Measurements from ENCODE around the gene FAM20B.

The FAM20B gene

GRCh38 chr1:179048339-179049124, 22.8 kb downstream of the FAM20B start:
- Histone ChIP-seq H2AFZ (ENCODE audit: low read length) (no peak overlapping the region), H3K9me2 (replicated peaks; ENCODE audit: low read depth, low read length) (no peaks in the 10 kb centered on the region), H3K9ac (ENCODE audit: low read depth, low read length, poor library complexity, severe bottlenecking) (no peak overlapping the region), H3K27me3 (ENCODE audit: insufficient read depth, low read length, poor library complexity, severe bottlenecking) (no peaks in the 10 kb centered on the region), H3K4me3 (ENCODE audit: low read length, poor library complexity, severe bottlenecking) (no peak overlapping the region), H3F3A (ENCODE audit: low read depth) (no peaks in the 10 kb centered on the region), H3K36me3 (ENCODE audit: insufficient read depth, low read length) (peaks cover 21% of the 10 kb centered on the region; the same call in 1 of the 2 replicates), H3K4me2 (ENCODE audit: low read depth, low read length, poor library complexity, severe bottlenecking) (no peak overlapping the region), H4K20me1 (ENCODE audit: insufficient read depth, low read length, poor library complexity, severe bottlenecking) (no peaks in the 10 kb centered on the region), H3K4me1 (ENCODE audit: insufficient read depth, low read length, poor library complexity, severe bottlenecking) (peaks cover 14% of the 10 kb centered on the region), H3K9me3 (ENCODE audit: insufficient read depth, low read depth, low read length) (no peaks in the 10 kb centered on the region), H3K79me2 (ENCODE audit: insufficient read depth, low read length) (peaks cover 19% of the 10 kb centered on the region; the same call in 1 of the 2 replicates)
- TF ChIP-seq EZH2phosphoT487 (IDR thresholded peaks at IDR 0.05; ENCODE audit: borderline replicate concordance) = no peak
- TF ChIP-seq CTCF (conservative IDR thresholded peaks at IDR 0.05; ENCODE audit: low read length) = no peak

GRCh38 chr1:179052776-179053175, 27.1 kb downstream of the FAM20B start:
- H3K9me3 ChIP-seq (ENCODE audit: insufficient read depth, low read depth, low read length) = no peaks in the 10 kb centered on the region
- no peaks in the 10 kb centered on the region for H3F3A ChIP-seq (ENCODE audit: low read depth)
- H3K4me2 ChIP-seq (ENCODE audit: low read depth, low read length, poor library complexity, severe bottlenecking) = no peak overlapping the region
- H3K79me2 ChIP-seq (ENCODE audit: insufficient read depth, low read length) = no peaks in the 10 kb centered on the region
- H3K9ac ChIP-seq (ENCODE audit: low read depth, low read length, poor library complexity, severe bottlenecking) = no peak overlapping the region
- no peaks in the 10 kb centered on the region for H3K27me3 ChIP-seq (ENCODE audit: insufficient read depth, low read length, poor library complexity, severe bottlenecking)
- no peak overlapping the region for H2AFZ ChIP-seq (ENCODE audit: low read length)
- H3K36me3 ChIP-seq (ENCODE audit: insufficient read depth, low read length) = peaks cover 30% of the 10 kb centered on the region; the same call in 1 of the 2 replicates
- no peaks in the 10 kb centered on the region for H3K9me2 ChIP-seq (replicated peaks; ENCODE audit: low read depth, low read length)
- H4K20me1 ChIP-seq (ENCODE audit: insufficient read depth, low read length, poor library complexity, severe bottlenecking) = no peaks in the 10 kb centered on the region
- TF ChIP-seq CTCF (conservative IDR thresholded peaks at IDR 0.05; ENCODE audit: low read length) (no peak), EZH2phosphoT487 (IDR thresholded peaks at IDR 0.05; ENCODE audit: borderline replicate concordance) (no peak)
- peaks cover 8% of the 10 kb centered on the region for H3K4me1 ChIP-seq (ENCODE audit: insufficient read depth, low read length, poor library complexity, severe bottlenecking)
- no peak overlapping the region for H3K4me3 ChIP-seq (ENCODE audit: low read length, poor library complexity, severe bottlenecking)

GRCh38 chr1:179053486-179053885, 27.8 kb downstream of the FAM20B start:
- Histone ChIP-seq H3K27me3 (ENCODE audit: insufficient read depth, low read length, poor library complexity, severe bottlenecking) (no peaks in the 10 kb centered on the region), H3K36me3 (ENCODE audit: insufficient read depth, low read length) (peaks cover 30% of the 10 kb centered on the region; the same call in 1 of the 2 replicates), H3K4me2 (ENCODE audit: low read depth, low read length, poor library complexity, severe bottlenecking) (no peak overlapping the region), H3K9me2 (replicated peaks; ENCODE audit: low read depth, low read length) (no peaks in the 10 kb centered on the region), H3K9ac (ENCODE audit: low read depth, low read length, poor library complexity, severe bottlenecking) (no peak overlapping the region), H3K9me3 (ENCODE audit: insufficient read depth, low read depth, low read length) (no peaks in the 10 kb centered on the region), H3F3A (ENCODE audit: low read depth) (no peaks in the 10 kb centered on the region), H2AFZ (ENCODE audit: low read length) (no peak overlapping the region), H3K79me2 (ENCODE audit: insufficient read depth, low read length) (no peaks in the 10 kb centered on the region), H3K4me3 (ENCODE audit: low read length, poor library complexity, severe bottlenecking) (no peak overlapping the region), H4K20me1 (ENCODE audit: insufficient read depth, low read length, poor library complexity, severe bottlenecking) (no peaks in the 10 kb centered on the region), H3K4me1 (ENCODE audit: insufficient read depth, low read length, poor library complexity, severe bottlenecking) (peaks cover under 1% of the 10 kb centered on the region)
- TF ChIP-seq EZH2phosphoT487 (IDR thresholded peaks at IDR 0.05; ENCODE audit: borderline replicate concordance) = no peak
- no peak for TF ChIP-seq CTCF (conservative IDR thresholded peaks at IDR 0.05; ENCODE audit: low read length)
